GM12872 (cell line): ENCODE results near the gene MSLN.

ENCODE experiments used
- CTCF ChIP-seq: IDR thresholded peaks from 3 replicates; pipeline ENCODE4 v1.5.1; 2011; ENCODE audit warnings: low read depth, mild to moderate bottlenecking, low read length, moderate library complexity; ENCODE audit not compliant: insufficient read depth

MSLN gene

DNA sequence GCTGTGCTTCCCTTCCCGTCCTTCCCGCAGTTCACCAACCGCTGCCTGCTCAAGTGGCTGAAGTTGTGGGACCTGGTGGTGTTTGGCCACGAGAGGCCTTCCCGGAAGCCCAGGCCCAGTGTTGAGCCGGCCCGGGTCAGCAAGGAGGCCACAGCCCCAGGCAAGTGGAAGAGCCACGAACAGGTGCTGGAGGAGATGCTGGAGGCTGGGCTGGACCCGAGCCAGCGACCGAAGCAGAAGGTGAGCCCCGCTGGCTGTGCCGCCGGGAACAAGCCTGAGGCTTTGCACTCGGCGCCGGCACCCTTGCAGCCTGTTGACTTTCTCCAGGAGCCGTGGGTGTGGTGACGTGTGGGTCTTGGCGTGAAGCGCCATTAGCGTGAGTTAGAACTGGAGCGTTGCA is 30.6 kb downstream of the MSLN start:
- TF ChIP-seq CTCF = no peak

DNA sequence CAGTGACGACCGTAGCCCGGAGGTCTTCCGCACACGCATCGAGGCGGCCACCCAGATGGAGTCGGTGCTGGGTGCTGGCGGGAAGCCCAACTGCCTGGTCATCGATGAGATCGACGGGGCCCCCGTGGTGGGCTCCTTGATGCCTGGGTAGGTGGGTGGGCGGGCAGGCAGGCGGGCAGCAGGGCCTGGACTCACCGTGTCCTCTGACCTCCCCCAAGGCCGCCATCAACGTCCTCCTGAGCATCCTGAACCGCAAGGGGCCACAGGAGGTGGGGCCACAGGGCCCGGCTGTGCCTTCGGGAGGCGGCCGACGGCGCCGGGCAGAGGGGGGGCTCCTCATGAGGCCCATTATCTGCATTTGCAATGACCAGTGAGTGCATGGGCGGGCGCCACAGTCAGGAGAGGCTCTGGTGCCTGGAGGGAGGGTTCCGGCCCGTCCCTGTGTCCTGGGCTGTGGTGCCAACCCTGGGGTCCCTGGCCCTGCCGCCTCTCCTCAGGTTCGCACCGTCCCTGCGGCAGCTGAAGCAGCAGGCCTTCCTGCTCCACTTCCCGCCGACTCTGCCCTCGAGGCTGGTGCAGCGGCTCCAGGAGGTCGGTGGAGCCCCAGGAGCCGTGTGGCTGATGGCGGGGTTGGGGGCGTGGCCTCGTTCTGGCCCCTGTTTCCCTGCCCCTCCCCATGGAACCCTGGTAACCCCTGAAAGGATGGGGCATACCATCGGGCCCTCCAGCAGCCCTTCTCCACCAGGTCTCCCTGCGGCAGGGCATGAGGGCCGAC is 31.9 kb downstream of the MSLN start:
- TF ChIP-seq CTCF = no peak

DNA sequence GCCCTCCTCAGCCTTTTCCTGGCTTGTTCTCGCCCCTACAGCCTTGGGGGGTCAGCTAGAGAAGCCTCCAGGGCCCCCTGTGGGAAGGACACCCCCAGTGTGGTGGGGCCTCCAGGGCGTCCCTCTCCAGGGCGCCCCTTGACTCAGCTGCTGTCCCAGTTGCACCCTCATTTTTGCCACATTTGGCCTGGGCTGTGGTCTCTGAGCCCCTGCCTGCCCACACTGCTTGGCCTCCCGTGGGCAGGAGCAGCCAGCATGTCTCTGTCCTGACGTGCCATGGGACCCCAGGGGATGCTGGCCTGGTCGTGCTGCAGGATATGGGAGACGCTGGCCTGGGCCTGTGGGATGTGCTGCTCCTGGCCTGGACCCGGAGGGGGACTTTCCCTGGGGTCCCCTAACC is 32.9 kb downstream of the MSLN start:
- no peak for TF ChIP-seq CTCF

DNA sequence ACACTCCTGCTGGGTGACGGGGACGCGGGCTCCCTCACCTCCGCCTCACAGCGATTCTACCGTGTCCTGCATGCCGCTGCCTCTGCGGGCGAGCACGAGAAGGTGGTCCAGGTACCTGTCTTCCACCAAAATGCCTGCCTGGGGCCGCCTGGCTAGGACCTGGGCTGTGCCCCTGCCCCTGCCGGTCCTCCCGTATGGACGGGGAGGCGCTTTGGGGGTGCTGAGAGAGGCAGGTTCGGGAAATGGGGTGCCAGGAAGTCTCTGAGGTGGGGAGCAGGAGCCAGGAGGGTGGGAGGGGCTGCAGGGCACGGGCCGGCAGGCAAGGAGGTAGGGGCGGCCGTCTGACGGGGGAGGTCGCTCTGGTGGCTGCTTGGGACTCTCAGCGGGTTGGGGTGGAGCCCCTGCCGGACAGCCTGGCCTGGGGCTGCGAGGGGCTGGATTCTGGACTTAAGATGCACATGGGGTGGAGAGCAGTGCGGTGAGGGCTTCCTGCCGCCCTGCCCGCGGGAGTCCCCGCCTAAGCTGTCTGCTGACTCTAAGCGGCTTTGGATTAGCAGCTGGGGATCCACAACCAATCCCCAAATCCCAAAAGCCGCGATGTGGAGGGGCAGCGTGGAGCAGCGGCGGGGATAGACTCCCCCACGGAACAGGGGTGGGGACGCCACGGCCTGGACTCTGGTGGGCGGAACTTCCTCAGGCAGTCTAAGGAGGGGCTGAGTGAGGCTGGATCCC is 33.7 kb downstream of the MSLN start:
- no peak for TF ChIP-seq CTCF

- TF ChIP-seq CTCF = no peak
Observed at GRCh38 chr16:794853-795466, 34.4 kb downstream of the MSLN start.

- no peak for TF ChIP-seq CTCF
Observed at GRCh38 chr16:795580-796229, 35.2 kb downstream of the MSLN start.
